K562 (cell line): ENCODE measurements around the gene DTNBP1. TPM values are rescaled to one million over a fixed set of nuclear protein-coding genes. Genes with fewer than 3 reads are reported as not detected.
A peak's percentile ranks its signal among the peaks of the same experiment; 100 is the strongest.

ENCODE experiments used
- ATAC-seq: fragments of 200-7000 bp; cut with Tn5 transposase; 3 replicates; pipeline ENCODE4 v1.9.1; 2020; ENCODE audit warnings: moderate library complexity
- BruUV-seq: library from RNA; stranded (reverse); fragments of 400-500 nt; replicated peaks from 2 replicates; lab custom pipeline; 2021; lab: Mats Ljungman, UMichigan
- CTCF ChIA-PET: fragments of 300-600 bp; formaldehyde crosslinking; extraction: SDS; loops from one replicate; lab custom pipeline; 2021; ENCODE audit warnings: low intra/inter-chr PET ratio; lab: Yijun Ruan, JAX
- POLR2A ChIA-PET: fragments of 300-600, 350-650 bp; sonication (Branson Sonifier 250); formaldehyde crosslinking; extraction: SDS; loops from one replicate; lab custom pipeline; 2021; ENCODE audit warnings: antibody characterized with exemption, inconsistent platforms; lab: Yijun Ruan, JAX
- DNase-seq, 4 experiments: peaks; one replicate each; pipeline versions ENCODE4 v3.0.0 to v3.0.0-alpha.2; 2011 to 2018; ENCODE audit warnings: low spot score in 3 of 4, mixed read lengths in 3 of 4; ENCODE audit errors: extremely low read depth in 1 of 4
- FAIRE-seq: peaks from 2 replicates; lab custom pipeline; 2011; peaks lifted over from hg19 to GRCh38; lab: Jason Lieb, UNC
- H2AFZ ChIP-seq: 2 replicates; pipeline ENCODE4 v1.6.0; 2011; ENCODE audit warnings: low read depth, low read length, control low read depth, inconsistent platforms
- H3K27ac ChIP-seq: fragments of 200-600 bp; 3 replicates; pipeline ENCODE4 v1.8.0; 2011; ENCODE audit warnings: low read depth, mild to moderate bottlenecking, control low read depth, inconsistent platforms, low read length, moderate library complexity, mixed read lengths; ENCODE audit errors: extremely low read depth
- H3K27me3 ChIP-seq, 2 experiments: fragments of 300-600 bp in 1 of 2; 2 replicates in 1 of 2; 3 replicates in 1 of 2; pipeline versions ENCODE4 v1.6.0 to v1.8.0; 2011; ENCODE audit warnings: inconsistent platforms in 2 of 2, low read length in 2 of 2, mild to moderate bottlenecking in 1 of 2, mixed read lengths in 1 of 2, moderate library complexity in 1 of 2; ENCODE audit not compliant: control insufficient read depth in 2 of 2, insufficient read depth in 2 of 2
- H3K36me3 ChIP-seq: fragments of 300-600 bp; 3 replicates; pipeline ENCODE4 v1.8.0; 2011; ENCODE audit warnings: mild to moderate bottlenecking, low read length, inconsistent platforms; ENCODE audit not compliant: control insufficient read depth, insufficient read depth
- H3K4me1 ChIP-seq, 2 experiments: fragments of 200-600 bp in 1 of 2; replicated peaks in 1 of 2; 2 replicates in 1 of 2; 3 replicates in 1 of 2; pipeline versions ENCODE4 v1.5.1 to v1.8.0; 2011; ENCODE audit warnings: inconsistent platforms in 2 of 2, low read length in 2 of 2, mild to moderate bottlenecking in 1 of 2, mixed read lengths in 1 of 2, moderate library complexity in 1 of 2; ENCODE audit not compliant: control insufficient read depth in 2 of 2, insufficient read depth in 2 of 2
- H3K4me2 ChIP-seq: 2 replicates; pipeline ENCODE4 v1.6.1; 2011; ENCODE audit warnings: low read length, control low read depth, inconsistent platforms, mixed read lengths; ENCODE audit not compliant: insufficient read depth
- H3K4me3 ChIP-seq: fragments of 200-600 bp; sonication (generic), shearing (Covaris generic); 2 replicates; pipeline ENCODE4 v1.5.1; 2016; ENCODE audit warnings: control low read depth, inconsistent platforms
- H3K79me2 ChIP-seq: fragments of 200-600 bp; 3 replicates; pipeline ENCODE4 v1.8.0; 2011; ENCODE audit warnings: low read length, inconsistent platforms; ENCODE audit not compliant: control insufficient read depth, insufficient read depth
- H3K9ac ChIP-seq, 2 experiments: 2 replicates each; pipeline versions ENCODE4 v1.6.0 to v1.6.1; 2011; ENCODE audit warnings: low read depth in 2 of 2, low read length in 2 of 2, control low read depth in 1 of 2, inconsistent platforms in 1 of 2, mild to moderate bottlenecking in 1 of 2, mixed read lengths in 1 of 2; ENCODE audit not compliant: insufficient read depth in 1 of 2
- H3K9me1 ChIP-seq: one replicate; pipeline ENCODE4 v1.6.0; 2011; ENCODE audit warnings: inconsistent platforms, mild to moderate bottlenecking, low read length, moderate library complexity; ENCODE audit not compliant: control insufficient read depth, insufficient read depth
- H3K9me3 ChIP-seq: replicated peaks from 2 replicates; pipeline ENCODE4 v1.5.1; 2011; ENCODE audit warnings: low read depth, low read length, inconsistent platforms; ENCODE audit not compliant: control insufficient read depth, insufficient read depth
- H4K20me1 ChIP-seq: replicated peaks from 2 replicates; pipeline ENCODE4 v1.6.1; 2011; ENCODE audit warnings: low read length, inconsistent platforms, mixed read lengths; ENCODE audit not compliant: control insufficient read depth, insufficient read depth
- CREBBP ChIP-seq: IDR thresholded peaks from one replicate; pipeline ENCODE4 v1.6.1; 2012; ENCODE audit warnings: low read depth, mild to moderate bottlenecking, control low read depth, inconsistent platforms, low read length
- DEAF1 ChIP-seq: fragments of 450-650 bp; formaldehyde crosslinking; IDR thresholded peaks from 2 replicates; pipeline ENCODE4 v1.4.0; 2020; ENCODE audit warnings: mild to moderate bottlenecking, moderate library complexity
- GABPB2 ChIP-seq: fragments of 250-450 bp; sonication (Bioruptor Pico); conservative IDR thresholded peaks from 2 replicates; pipeline ENCODE4 v1.5.1; 2021; ENCODE audit warnings: mild to moderate bottlenecking
- HDAC3 ChIP-seq: fragments of 450-650 bp; IDR thresholded peaks from 2 replicates; pipeline ENCODE4 v1.6.1; 2018; ENCODE audit warnings: borderline replicate concordance, mild to moderate bottlenecking, moderate library complexity; ENCODE audit not compliant: partially characterized antibody
- KDM2B ChIP-seq: fragments of 250-450 bp; sonication (Bioruptor Pico); IDR thresholded peaks from 2 replicates; pipeline ENCODE4 v1.8.0; 2021; ENCODE audit warnings: mild to moderate bottlenecking, moderate library complexity
- LARP7 ChIP-seq: fragments of 450-650 bp; IDR thresholded peaks from 2 replicates; pipeline ENCODE4 v1.6.1; 2016
- MAFK ChIP-seq: IDR thresholded peaks from 2 replicates; pipeline ENCODE4 v1.6.1; 2011; ENCODE audit warnings: low read length, improper control_type of control experiment
- MAX ChIP-seq: sonication (generic); formaldehyde crosslinking; IDR thresholded peaks from 2 replicates; pipeline ENCODE4 v1.9.0; 2022; ENCODE audit warnings: mild to moderate bottlenecking, missing genetic modification reagents
- NCOA1 ChIP-seq: fragments of 450-650 bp; IDR thresholded peaks from 2 replicates; pipeline ENCODE4 v1.6.1; 2016; ENCODE audit warnings: low read depth
- NCOA2 ChIP-seq, 2 experiments: fragments of 450-650 bp; IDR thresholded peaks; 2 replicates each; pipeline ENCODE4 v1.6.1; 2018; ENCODE audit warnings: mild to moderate bottlenecking in 2 of 2, moderate library complexity in 1 of 2; ENCODE audit not compliant: partially characterized antibody in 2 of 2
- NR2C1 ChIP-seq, 2 experiments: fragments of 450-650 bp; IDR thresholded peaks; 2 replicates each; pipeline ENCODE4 v1.6.1; 2017; ENCODE audit warnings: mild to moderate bottlenecking in 2 of 2, antibody characterized with exemption in 1 of 2, inconsistent platforms in 1 of 2, missing compliant biosample characterization in 1 of 2, missing genetic modification characterization in 1 of 2
- PHB ChIP-seq: fragments of 250-450 bp; sonication (Bioruptor Pico); IDR thresholded peaks from 2 replicates; pipeline ENCODE4 v1.5.0; 2021
- PTTG1 ChIP-seq: fragments of 450-650 bp; IDR thresholded peaks from 2 replicates; pipeline ENCODE4 v1.6.1; 2016; ENCODE audit warnings: low read depth, mild to moderate bottlenecking, missing genetic modification characterization, missing compliant biosample characterization
- SIX5 ChIP-seq, 2 experiments: IDR thresholded peaks; 2 replicates each; pipeline ENCODE4 v1.6.1; 2011; ENCODE audit warnings: low read length in 2 of 2, borderline replicate concordance in 1 of 2, low read depth in 1 of 2, mild to moderate bottlenecking in 1 of 2, moderate library complexity in 1 of 2; ENCODE audit not compliant: insufficient read depth in 1 of 2
- SLC30A9 ChIP-seq: fragments of 250-450 bp; sonication (Bioruptor Pico); IDR thresholded peaks from 2 replicates; pipeline ENCODE4 v1.8.0; 2022; ENCODE audit warnings: mild to moderate bottlenecking, moderate library complexity
- SREBF2 ChIP-seq: sonication (generic); formaldehyde crosslinking; IDR thresholded peaks from 2 replicates; pipeline ENCODE4 v1.4.0; 2020; ENCODE audit warnings: mild to moderate bottlenecking, missing genetic modification reagents
- TEAD2 ChIP-seq: fragments of 450-650 bp; IDR thresholded peaks from 2 replicates; pipeline ENCODE4 v1.6.1; 2016; ENCODE audit warnings: missing genetic modification characterization, control low read depth, missing compliant biosample characterization
- ZNF395 ChIP-seq: fragments of 200-800 bp; sonication (Bioruptor generic); IDR thresholded peaks from 2 replicates; pipeline ENCODE4 v1.6.1; 2017; ENCODE audit warnings: missing genetic modification characterization, missing compliant biosample characterization
- ZNF644 ChIP-seq: fragments of 200-800 bp; sonication (Bioruptor generic); IDR thresholded peaks from 2 replicates; pipeline ENCODE4 v1.6.1; 2016; ENCODE audit warnings: low read depth, missing genetic modification characterization, missing compliant biosample characterization
- WGBS: fragments of 100-300 bp; shearing (Covaris generic); methylation state at CpG from one replicate; pipeline ENCODE4 v1.1.6; 2016; ENCODE audit warnings: low coverage, mixed read lengths; ENCODE audit not compliant: insufficient coverage; ENCODE audit errors: missing lambda C conversion rate; 5-methylcytosine and 5-hydroxymethylcytosine counted together
- in situ Hi-C: fragments of 300-500 bp; cut with MboI; formaldehyde crosslinking; loops from 4 replicates; pipeline ENCODE4 v1.15.0; 2018; ENCODE audit warnings: inconsistent platforms, mixed read lengths
- intact Hi-C: fragments of 100-400 bp; cut with micrococcal nuclease; formaldehyde crosslinking; loops from 2 replicates; pipeline ENCODE4 v1.14.2; 2022
- polyA plus RNA-seq, 8 experiments: library from polyadenylated mRNA; depleted of rRNA in 4 of 8; stranded (reverse) in 5 of 8; unstranded in 3 of 8; fragments of >200 nt; fragmentation: Nextera tagmentation in 2 of 8; fragmentation: Illumina TruSeq in 1 of 8; extraction: Ambion mirVana in 2 of 8; extraction: Trizol in 1 of 8; gene quantifications; 2 replicates each; pipeline versions ENCODE4 v1.2.1 to v1.2.3, GENCODE V29; 2011 to 2014; ENCODE audit warnings: inconsistent platforms in 1 of 8, missing spikeins in 1 of 8
- total RNA-seq, 7 experiments: library from RNA; depleted of rRNA in 6 of 7; stranded (reverse); fragments of >200 nt in 6 of 7; fragmentation: Illumina TruSeq in 2 of 7; extraction: Trizol in 2 of 7; gene quantifications; 2 replicates each; pipeline versions ENCODE4 v1.2.1 to v1.2.3, GENCODE V29; 2011 to 2021; ENCODE audit warnings: low replicate concordance in 1 of 7

DTNBP1 gene
- total and polyA plus RNA-seq, 9 of the 15 experiments (the other 6 are each of a cell fraction or from before 2014, with no cell fraction given) = 16.7 to 54.5 (median 21.4) TPM

- 0 out of 2 replicates have a peak, but pooled peaks have one; percentile 22 for TF ChIP-seq TEAD2 (tag)
- TF ChIP-seq PHB (CRISPR knock-in tag) = 0 out of 2 replicates have a peak, but pooled peaks have one; percentile 34
- TF ChIP-seq SLC30A9 = no peak
- no peak for TF ChIP-seq SIX5 (IDR thresholded peaks at IDR 0.05; ENCODE audit: borderline replicate concordance in 1 of 2, insufficient read depth in 1 of 2, low read depth in 1 of 2, low read length in 2 of 2)
These were observed 108.1 kb downstream of the DTNBP1 start (continued) for GRCh38 chr6:15554728-15555100.

GRCh38 chr6:15553736-15554294 is 109.0 kb downstream of the DTNBP1 start:
- POLR2A ChIA-PET = interaction anchor here (0.6 to 2.1 kb wide), 5 partner anchors 9 to 118 kb away, joined by 3 to 7 read pairs (median 4); no protein-coding TSS in a partner anchor
- Histone ChIP-seq H3K36me3 (peaks cover 4% of the 10 kb centered on the region; the same call in 1 of the 3 replicates), H3K9me1 (no peaks in the 10 kb centered on the region), H3K4me3 (no peak overlapping the region), H3K79me2 (peaks cover 26% of the 10 kb centered on the region), H3K9ac (no peak overlapping the region), H3K4me1 (peaks cover 21 to 51% of the 10 kb centered on the region in 2 experiments), H3K4me2 (no peak overlapping the region), H2AFZ (no peak overlapping the region), H3K27me3 (no peaks in the 10 kb centered on the region), H3K9me3 (no peaks in the 10 kb centered on the region), H3K27ac (peak overlapping the region; percentile 70; the same call in 2 of the 3 replicates), H4K20me1 (no peaks in the 10 kb centered on the region)
- in situ Hi-C loops = no loop called here
- CTCF ChIA-PET = no interaction called here
- no TSS peak for BruUV-seq
- ATAC-seq (peak; percentile 66), DNase-seq (peak in 1 of 4 experiments; percentile 43), FAIRE-seq (no peak)
- intact Hi-C loops = loop anchor here (2.0 kb wide), 1 partner anchor 67 kb away; no protein-coding TSS in a partner anchor
- 65% methylated on average over 4 of the region's 4 CpGs for WGBS
- TF ChIP-seq PTTG1 (tag) = no peak
- TF ChIP-seq LARP7 = no peak
- TF ChIP-seq ZNF644 (tag) = no peak
- no peak for TF ChIP-seq DEAF1 (CRISPR knock-in tag)
- peak; percentile 18 for TF ChIP-seq HDAC3
- TF ChIP-seq MAFK = no peak
- TF ChIP-seq ZNF395 (CRISPR knock-in tag) = peak; percentile 60; the same call in 1 of the 2 replicates
- TF ChIP-seq GABPB2 (CRISPR knock-in tag) = no peak
- TF ChIP-seq KDM2B (CRISPR knock-in tag) = no peak
- no peak for TF ChIP-seq SREBF2 (CRISPR knock-in tag)
- TF ChIP-seq NCOA2 (IDR thresholded peaks at IDR 0.05; ENCODE audit: partially characterized antibody in 2 of 2) = no peak
- TF ChIP-seq NCOA1 = no peak
- TF ChIP-seq CREBBP = no peak
- no peak for TF ChIP-seq MAX (CRISPR knock-in tag)
- TF ChIP-seq NR2C1 (IDR thresholded peaks at IDR 0.05) = no peak
- TF ChIP-seq NR2C1 (tag; IDR thresholded peaks at IDR 0.05) = 0 out of 2 replicates have a peak, but pooled peaks have one; percentile 44
